ENCODE data around the gene EHMT1.

GRCh38 chr9:137778914-137779313 is 160.1 kb downstream of the EHMT1 start:
- TF ChIP-seq CTCF (IDR thresholded peaks at IDR 0.05 in 4 of 5, conservative IDR thresholded peaks at IDR 0.05 in 1 of 5) = no peak
- TF ChIP-seq POLR2A (IDR thresholded peaks at IDR 0.05) = no peak
